HG03039 (cell line): ENCODE measurements around the gene FAM110D.
A peak's percentile ranks its signal among the peaks of the same experiment; 100 is the strongest.

Experiments
- ATAC-seq: cut with Tn5 transposase; IDR thresholded peaks from one replicate; pipeline ENCODE4 v1.9.1; 2021; ENCODE audit warnings: mild to moderate bottlenecking, moderate library complexity; ENCODE audit not compliant: unreplicated experiment

The FAM110D gene

GRCh38 chr1:26158908-26159742, at the start of gene FAM110D:
Gene FAM110D, plus strand, starts transcription at chr1:26159079. Its CDS starts 2,213 bp downstream, at chr1:26161292.
- no peak for ATAC-seq

GRCh38 chr1:26109229-26110164, 49.4 kb upstream of the FAM110D start:
- ATAC-seq = no peak

- ATAC-seq = peak; percentile 32
Observed at GRCh38 chr1:26110731-26111529, 47.9 kb upstream of the FAM110D start.

DNA sequence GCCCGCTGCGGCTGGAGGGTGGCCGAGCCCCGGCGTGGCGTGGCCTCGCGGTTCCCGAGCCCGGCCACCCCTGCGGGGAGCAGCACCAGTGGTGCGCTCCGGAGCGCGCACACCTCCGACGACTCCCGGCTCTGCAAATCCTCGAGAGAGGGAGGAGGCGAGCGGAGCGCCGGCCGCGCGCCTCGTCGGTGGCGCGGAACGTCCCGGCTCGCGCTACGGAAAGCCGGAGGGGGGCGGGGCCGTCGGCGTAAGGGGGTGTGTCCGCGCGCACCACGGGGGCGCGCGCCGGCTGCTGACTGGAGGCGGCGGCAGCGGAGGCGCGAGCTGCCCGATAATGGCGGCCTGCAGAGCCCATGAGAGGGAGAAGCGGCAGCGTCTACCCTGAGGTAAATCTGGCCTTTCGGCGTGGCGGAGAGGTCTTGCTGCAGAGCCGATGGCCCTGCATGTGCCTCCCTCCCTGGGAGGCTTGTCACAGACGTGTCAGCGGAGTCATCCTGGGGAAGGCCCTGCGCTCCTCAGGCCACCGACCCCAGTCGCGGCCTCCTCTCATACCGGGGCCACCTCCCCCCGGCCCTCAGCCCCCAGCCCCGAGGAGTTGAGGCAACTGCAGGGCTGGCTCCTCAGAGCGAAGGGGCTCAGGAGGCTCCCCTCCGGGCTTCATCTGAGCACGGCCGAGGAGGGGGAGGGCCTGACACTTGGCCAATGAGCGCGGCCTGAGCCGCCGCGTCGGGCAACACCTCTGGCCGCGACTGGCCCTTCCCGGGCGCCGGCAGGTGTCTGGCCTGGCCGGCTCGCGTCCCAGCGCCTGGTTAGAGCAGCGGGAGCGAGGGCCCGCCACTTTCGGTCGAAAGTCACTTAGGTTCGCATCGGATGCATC, 47.1 kb upstream of the FAM110D start, which contains the start of gene PDIK1L:
Gene PDIK1L (plus strand): TSS at position 295 of the 877 bp plus-strand sequence. CDS start 2,485 bp downstream, outside the sequence.
- ATAC-seq = peak; percentile 70

DNA sequence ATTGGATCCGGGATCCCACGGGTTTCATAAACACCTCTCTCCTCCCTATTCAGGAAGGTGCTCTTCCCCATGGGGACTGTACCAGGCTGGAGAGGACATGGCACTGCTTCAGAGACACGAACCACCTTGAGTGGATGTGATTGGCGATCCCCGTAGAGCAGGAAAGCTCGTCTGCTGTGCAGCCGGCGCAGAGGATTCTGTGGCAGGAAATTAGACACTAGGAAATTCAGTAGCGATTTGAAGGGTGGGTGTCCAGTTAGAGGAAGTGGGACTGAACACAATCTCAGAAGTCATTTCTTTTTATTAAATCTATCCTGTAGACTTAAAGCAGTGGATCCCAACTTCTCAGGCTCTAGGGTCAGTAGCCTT, 46.5 kb upstream of the FAM110D start:
- no peak for ATAC-seq

DNA sequence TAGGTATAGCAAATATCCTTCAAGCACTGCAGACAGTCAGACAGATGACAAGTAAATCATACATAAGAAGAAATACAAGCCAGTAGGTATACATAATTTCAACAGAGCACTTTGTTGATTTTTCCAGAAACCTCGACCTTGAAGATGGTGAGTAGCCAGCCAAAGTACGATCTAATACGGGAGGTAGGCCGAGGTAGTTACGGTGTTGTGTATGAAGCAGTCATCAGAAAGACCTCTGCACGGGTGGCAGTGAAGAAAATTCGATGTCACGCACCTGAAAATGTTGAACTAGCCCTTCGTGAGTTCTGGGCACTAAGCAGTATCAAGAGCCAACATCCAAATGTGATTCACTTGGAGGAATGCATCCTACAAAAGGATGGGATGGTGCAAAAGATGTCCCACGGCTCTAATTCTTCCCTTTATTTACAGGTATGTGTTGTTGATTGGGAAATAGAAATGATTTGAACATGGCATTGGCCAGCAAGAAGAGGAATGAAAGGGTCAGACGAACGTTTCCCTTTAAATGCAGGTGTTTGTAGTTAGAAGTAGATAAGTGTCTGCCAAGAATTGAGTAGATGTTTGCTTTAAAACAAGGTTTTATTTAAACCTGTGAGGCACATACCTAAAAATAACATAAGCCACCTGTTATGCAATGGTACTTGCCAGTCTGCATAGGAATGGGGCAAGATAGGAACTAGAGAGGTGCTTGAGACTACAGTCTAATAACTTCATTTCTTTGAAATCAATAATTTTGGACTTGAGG, 44.5 kb upstream of the FAM110D start:
- no peak for ATAC-seq

GRCh38 chr1:26119892-26120608, 38.8 kb upstream of the FAM110D start:
- ATAC-seq = no peak

- no peak for ATAC-seq
Observed at GRCh38 chr1:26121854-26122773, 36.8 kb upstream of the FAM110D start.

DNA sequence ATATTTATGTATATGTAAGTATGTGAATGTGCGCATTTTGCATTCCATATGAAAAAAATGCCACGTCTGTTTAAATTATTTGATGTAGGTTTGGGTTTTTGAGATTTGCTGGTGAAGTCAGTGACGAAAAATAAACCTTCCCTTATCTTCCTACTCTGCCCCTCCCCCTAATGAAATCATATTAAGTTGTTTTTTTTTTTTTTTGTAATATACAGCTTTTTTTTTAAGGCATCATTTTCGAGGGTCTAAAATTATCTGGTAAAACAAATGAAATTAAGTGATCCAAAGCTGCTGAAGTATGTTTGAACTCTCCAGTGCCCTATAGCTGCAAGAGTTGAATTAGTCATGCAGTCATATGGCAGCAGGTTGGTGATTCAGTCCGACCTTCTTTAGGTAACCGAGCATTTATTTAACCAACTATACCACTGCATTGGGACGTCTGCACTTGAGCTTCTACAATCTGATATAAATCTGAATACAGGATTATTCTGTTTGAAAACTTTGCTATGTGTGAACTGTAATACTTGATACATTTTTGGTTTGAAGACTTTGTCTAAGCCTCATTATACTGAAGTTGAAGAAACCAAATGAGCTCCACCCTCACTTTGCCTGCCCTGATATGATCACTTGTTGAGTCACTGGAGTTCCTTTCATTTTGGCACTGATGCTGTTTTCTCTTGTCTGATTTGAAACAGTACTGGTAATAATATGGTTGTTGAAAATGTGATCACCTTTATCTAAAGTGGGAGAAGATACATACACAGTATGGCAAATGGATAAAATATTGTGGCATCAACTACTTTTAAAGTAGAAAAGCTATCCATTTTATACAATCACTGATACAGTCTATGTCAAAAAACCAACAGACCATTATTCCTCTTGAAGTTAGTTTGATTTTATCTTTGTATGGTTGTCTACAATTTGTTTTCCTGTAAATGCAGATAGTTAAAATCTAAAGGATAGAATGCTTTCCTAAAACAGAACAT, 35.6 kb upstream of the FAM110D start:
- no peak for ATAC-seq

- ATAC-seq = no peak
Observed at GRCh38 chr1:26124418-26125331, 34.2 kb upstream of the FAM110D start.

DNA sequence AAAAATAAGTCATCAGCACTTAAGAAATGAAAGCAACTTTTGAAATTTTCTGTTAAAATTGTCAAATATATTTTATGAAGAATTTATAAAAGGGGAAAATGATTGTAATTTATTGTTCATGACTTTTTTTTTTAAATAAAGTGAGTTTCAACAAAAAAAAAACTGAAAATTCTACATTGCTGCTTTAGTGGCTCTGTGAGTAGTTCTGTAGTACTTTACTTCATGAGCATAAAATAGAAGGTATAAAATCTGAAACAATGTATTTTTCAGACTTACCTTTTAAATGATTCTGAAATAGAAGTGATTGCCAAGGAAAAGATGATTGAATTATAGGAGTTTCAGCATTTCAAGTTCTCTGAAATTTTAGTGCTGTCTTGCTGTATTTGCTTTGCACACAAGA, 33.5 kb upstream of the FAM110D start:
- no peak for ATAC-seq

DNA sequence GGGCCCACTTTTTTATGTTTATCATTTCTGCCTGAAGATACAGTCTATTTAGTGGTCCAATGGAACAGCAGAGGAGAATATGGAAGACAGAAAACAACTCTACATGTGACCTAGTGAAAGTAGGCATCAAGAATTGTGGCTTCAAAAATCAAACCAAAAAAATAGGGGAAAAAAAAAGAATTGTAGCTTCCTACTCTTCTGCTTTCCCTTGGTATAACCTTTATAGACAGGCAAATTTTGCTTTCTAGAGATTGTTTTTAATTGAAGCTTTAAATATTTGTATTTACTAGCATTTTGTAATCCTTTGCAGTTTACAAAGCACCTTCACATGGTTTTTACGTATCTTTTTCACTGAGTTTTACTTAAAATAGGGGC, 32.9 kb upstream of the FAM110D start:
- no peak for ATAC-seq

DNA sequence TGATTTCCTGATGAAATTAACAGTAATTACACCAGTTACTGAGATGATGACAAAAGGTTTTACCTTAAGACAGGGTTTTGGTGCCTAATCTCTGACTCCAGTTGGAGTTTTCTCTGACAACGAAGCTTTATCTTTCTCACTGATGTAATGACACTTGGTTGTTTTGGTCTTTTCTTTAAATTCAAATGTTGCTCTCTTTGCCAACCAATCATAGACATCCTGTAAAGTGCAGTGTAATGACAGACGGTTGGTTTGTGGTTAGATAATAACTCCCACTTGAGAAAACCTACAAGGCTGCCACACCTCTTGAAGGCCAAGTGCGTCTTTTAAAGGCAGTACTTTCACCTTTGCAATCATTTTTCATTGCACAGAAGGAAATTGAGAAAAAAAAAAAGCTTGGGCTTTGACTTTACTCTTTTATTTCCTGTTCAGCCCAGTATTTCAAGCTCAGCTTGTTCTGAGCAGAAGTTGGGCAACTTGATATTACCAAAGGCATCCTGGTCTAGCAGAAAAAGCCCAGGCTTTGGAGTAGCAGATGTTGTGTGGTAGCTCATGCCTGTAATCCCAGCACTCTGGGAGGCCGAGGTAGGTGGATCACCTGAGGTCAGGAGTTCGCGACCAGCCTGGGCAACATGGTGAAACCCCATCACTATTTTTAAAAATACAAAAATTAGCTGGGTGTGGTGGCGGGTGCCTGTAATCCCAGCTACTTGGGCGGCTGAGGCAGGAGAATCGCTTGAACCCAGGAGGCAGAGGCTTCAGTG, 32.4 kb upstream of the FAM110D start:
- ATAC-seq = no peak
